Endothelial cell of umbilical vein (primary cell): ENCODE results near the gene EXO5. TPM values are rescaled to one million over a fixed set of nuclear protein-coding genes. Genes with fewer than 3 reads are reported as not detected.
"Not testable (repeated sequence)": the region's sequence is repeated elsewhere in the genome, so short reads cannot be mapped to it uniquely, and the experiment has no call there.

Source experiments
- BruUV-seq: library from RNA; stranded (reverse); fragments of 400-500 nt; replicated peaks from 2 replicates; lab custom pipeline; 2021; lab: Mats Ljungman, UMichigan
- CTCF ChIA-PET: fragments of 300-600, 350-600 bp; sonication (Branson Sonifier 250); formaldehyde crosslinking; loops from one replicate; lab custom pipeline; 2021; ENCODE audit warnings: antibody characterized with exemption, inconsistent platforms; lab: Charles Lee
- POLR2A ChIA-PET: fragments of 300-600, 350-600 bp; sonication (Branson Sonifier 250); formaldehyde crosslinking; loops from one replicate; lab custom pipeline; 2021; ENCODE audit warnings: antibody characterized with exemption, inconsistent platforms; lab: Charles Lee
- DNase-seq: peaks from one replicate; pipeline ENCODE4 v3.0.0-alpha.2; 2011; ENCODE audit warnings: low read depth, low spot score
- FAIRE-seq: peaks from 2 replicates; lab custom pipeline; 2011; peaks lifted over from hg19 to GRCh38; lab: Jason Lieb, UNC
- H2AFZ ChIP-seq: 2 replicates; pipeline ENCODE4 v1.6.0; 2012; ENCODE audit warnings: low read depth, low read length, control low read depth, inconsistent platforms
- H3K27ac ChIP-seq: 2 replicates; pipeline ENCODE4 v1.5.1; 2011; ENCODE audit warnings: low read depth, mild to moderate bottlenecking, control low read depth, low read length, moderate library complexity; ENCODE audit not compliant: insufficient read depth
- H3K27me3 ChIP-seq, 2 experiments: 2 replicates each; pipeline versions ENCODE4 v1.6.0 to v1.6.1; 2011; ENCODE audit warnings: low read length in 2 of 2, mixed read lengths in 1 of 2; ENCODE audit not compliant: control insufficient read depth in 2 of 2, insufficient read depth in 2 of 2
- H3K36me3 ChIP-seq, 2 experiments: 2 replicates in 1 of 2; 3 replicates in 1 of 2; pipeline ENCODE4 v1.5.1; 2011; ENCODE audit warnings: low read length in 2 of 2, mild to moderate bottlenecking in 1 of 2, moderate library complexity in 1 of 2; ENCODE audit not compliant: control insufficient read depth in 2 of 2, insufficient read depth in 2 of 2; ENCODE audit errors: extremely low read depth in 1 of 2
- H3K4me1 ChIP-seq: 3 replicates; pipeline ENCODE4 v1.5.1; 2011; ENCODE audit warnings: mild to moderate bottlenecking, low read length; ENCODE audit not compliant: control insufficient read depth, insufficient read depth; ENCODE audit errors: extremely low read depth
- H3K4me2 ChIP-seq: 2 replicates; pipeline ENCODE4 v1.6.1; 2011; ENCODE audit warnings: low read length, control low read depth, mixed read lengths; ENCODE audit not compliant: insufficient read depth
- H3K4me3 ChIP-seq, 3 experiments: fragments of 200-600 bp in 1 of 3; sonication (generic), shearing (Covaris generic) in 1 of 3; replicated peaks in 1 of 3; 2 replicates each; pipeline ENCODE4 v1.5.1; 2011 to 2016; ENCODE audit warnings: control low read depth in 3 of 3, low read length in 3 of 3, mild to moderate bottlenecking in 2 of 3, inconsistent platforms in 1 of 3, low read depth in 1 of 3, moderate library complexity in 1 of 3; ENCODE audit not compliant: insufficient read depth in 1 of 3
- H3K79me2 ChIP-seq: 2 replicates; pipeline ENCODE4 v1.6.0; 2012; ENCODE audit warnings: low read length, inconsistent platforms; ENCODE audit not compliant: control insufficient read depth, insufficient read depth
- H3K9ac ChIP-seq: replicated peaks from 2 replicates; pipeline ENCODE3; 2011; ENCODE audit warnings: low read length, control low read depth; ENCODE audit not compliant: insufficient read depth; ENCODE audit errors: extremely low read depth
- H3K9me1 ChIP-seq: replicated peaks from 3 replicates; pipeline ENCODE4 v1.6.0; 2011; ENCODE audit warnings: mild to moderate bottlenecking, low read length; ENCODE audit not compliant: control insufficient read depth, insufficient read depth; ENCODE audit errors: extremely low read depth
- H3K9me3 ChIP-seq: replicated peaks from 2 replicates; pipeline ENCODE4 v1.5.1; 2012; ENCODE audit warnings: low read length, inconsistent platforms; ENCODE audit not compliant: control insufficient read depth, insufficient read depth
- H4K20me1 ChIP-seq: replicated peaks from 2 replicates; pipeline ENCODE3; 2011; ENCODE audit warnings: mild to moderate bottlenecking, low read length; ENCODE audit not compliant: control insufficient read depth, insufficient read depth; ENCODE audit errors: extremely low read depth
- CTCF ChIP-seq, 2 donors: IDR thresholded peaks; 1 replicate in 1 of 2; 2 replicates in 1 of 2; pipeline ENCODE4 v1.5.1; 2011; ENCODE audit warnings: low read length in 2 of 2, mild to moderate bottlenecking in 2 of 2, moderate library complexity in 2 of 2, control low read depth in 1 of 2, inconsistent platforms in 1 of 2, low read depth in 1 of 2; ENCODE audit not compliant: insufficient read depth in 1 of 2; ENCODE audit errors: extremely low read depth in 1 of 2
- EZH2 ChIP-seq: IDR thresholded peaks from 2 replicates; pipeline ENCODE4 v1.6.1; 2012; ENCODE audit warnings: borderline replicate concordance, low read depth, mild to moderate bottlenecking, moderate library complexity, low read length, inconsistent platforms; ENCODE audit not compliant: severe bottlenecking
- FOS ChIP-seq: IDR thresholded peaks from 2 replicates; pipeline ENCODE4 v1.6.1; 2011; ENCODE audit warnings: mild to moderate bottlenecking, low read length, moderate library complexity, borderline replicate concordance; ENCODE audit not compliant: insufficient read depth
- GATA2 ChIP-seq: IDR thresholded peaks from 2 replicates; pipeline ENCODE4 v1.7.0; 2011; ENCODE audit warnings: low read depth, mild to moderate bottlenecking, moderate library complexity, mixed read lengths, low read length; ENCODE audit not compliant: insufficient read length, insufficient read depth
- JUN ChIP-seq: IDR thresholded peaks from 2 replicates; pipeline ENCODE4 v1.6.1; 2011; ENCODE audit warnings: borderline replicate concordance, low read depth; ENCODE audit not compliant: insufficient read length, insufficient read depth
- MAX ChIP-seq: IDR thresholded peaks from 2 replicates; pipeline ENCODE4 v1.6.1; 2011; ENCODE audit not compliant: insufficient read depth, insufficient read length
- MYC ChIP-seq: IDR thresholded peaks from one replicate; pipeline ENCODE4 v1.6.1; 2011; ENCODE audit warnings: mild to moderate bottlenecking, low read depth, low read length
- POLR2A ChIP-seq: IDR thresholded peaks from 2 replicates; pipeline ENCODE4 v1.6.1; 2012; ENCODE audit warnings: low read depth, mild to moderate bottlenecking, control low read depth, low read length
- POLR2AphosphoS5 ChIP-seq: IDR thresholded peaks from 2 replicates; pipeline ENCODE4 v1.6.1; 2012; ENCODE audit warnings: low read depth, mild to moderate bottlenecking, control low read depth, low read length, moderate library complexity; ENCODE audit not compliant: insufficient read depth
- dilution Hi-C: fragments of 300-500 bp; cut with MboI; formaldehyde crosslinking; loops from one replicate; pipeline ENCODE4 v1.15.0; 2019; ENCODE audit warnings: low sequenced_read_pairs; ENCODE audit not compliant: extremely low pct_ligation_motif_present
- intact Hi-C: fragments of 100-400 bp; cut with micrococcal nuclease; formaldehyde crosslinking; loops from one replicate; pipeline ENCODE4 v1.10.0; 2022
- polyA plus RNA-seq, 4 experiments: library from polyadenylated mRNA; depleted of rRNA in 3 of 4; stranded (reverse) in 3 of 4; unstranded in 1 of 4; fragments of >200 nt; gene quantifications; 2 replicates each; pipeline versions ENCODE4 v1.2.1 to v1.2.3, GENCODE V29; 2011 to 2012; ENCODE audit warnings: missing spikeins in 1 of 4
- total RNA-seq: library from RNA; stranded (reverse); gene quantifications from 2 replicates; pipeline ENCODE4 v1.2.3, GENCODE V29; 2021

The EXO5 gene
- total and polyA plus RNA-seq, 2 donors (not counting 3 experiments of a cell fraction or from before 2014, with no cell fraction given): 7.0 to 13.0 TPM

GRCh38 chr1:40495315-40495903 is 13.2 kb upstream of the EXO5 start:
- Histone ChIP-seq H2AFZ (no peak overlapping the region), H3K36me3 (peaks cover 0 to 10% of the 10 kb centered on the region in 2 experiments), H3K9me1 (no peaks in the 10 kb centered on the region), H3K4me3 (no peak overlapping the region), H3K79me2 (no peaks in the 10 kb centered on the region), H3K27me3 (no peaks in the 10 kb centered on the region), H3K9ac (no peak overlapping the region), H3K4me2 (no peak overlapping the region), H3K4me1 (no peaks in the 10 kb centered on the region), H3K9me3 (peaks cover 12% of the 10 kb centered on the region), H3K27ac (no peak overlapping the region), H4K20me1 (no peaks in the 10 kb centered on the region)
- no peak for DNase-seq
- no TSS peak for BruUV-seq
- POLR2A ChIA-PET: no interaction called here
- TF ChIP-seq GATA2: no peak
- no peak for TF ChIP-seq CTCF (IDR thresholded peaks at IDR 0.05; ENCODE audit: extremely low read depth in 1 of 2, insufficient read depth in 1 of 2, low read depth in 1 of 2, low read length in 2 of 2)
- TF ChIP-seq MYC: no peak
- TF ChIP-seq FOS: no peak
- no peak for TF ChIP-seq JUN
- TF ChIP-seq POLR2A: no peak
- TF ChIP-seq EZH2: no peak
- TF ChIP-seq POLR2AphosphoS5: no peak
- no peak for TF ChIP-seq MAX
- dilution Hi-C loops: no loop called here
- FAIRE-seq: no peak
- CTCF ChIA-PET: interaction anchor here (1.3 kb wide), 1 partner anchor 57 kb away, joined by 3 read pairs; no protein-coding TSS in a partner anchor
- intact Hi-C loops: no loop called here

GRCh38 chr1:40502651-40503050 is 5.9 kb upstream of the EXO5 start:
- H3K79me2 ChIP-seq, H3K9me3 ChIP-seq, H3K36me3 ChIP-seq, H3K27ac ChIP-seq, H3K27me3 ChIP-seq, intact Hi-C loops, BruUV-seq, H3K9ac ChIP-seq, H3K4me3 ChIP-seq, H3K9me1 ChIP-seq, H3K4me2 ChIP-seq, DNase-seq, FAIRE-seq, H3K4me1 ChIP-seq, H2AFZ ChIP-seq, dilution Hi-C loops, H4K20me1 ChIP-seq, CTCF ChIA-PET: not testable (repeated sequence)
- POLR2A ChIA-PET: interaction anchor here (0.7 kb wide), 1 partner anchor 142 kb away, joined by 3 read pairs; no protein-coding TSS in a partner anchor
